ENCODE results near the gene PRDM16. TPM values are rescaled to one million over a fixed set of nuclear protein-coding genes. Genes with fewer than 3 reads are reported as not detected.
A peak's percentile ranks its signal among the peaks of the same experiment; 100 is the strongest.

PRDM16 gene
- total RNA-seq, 1 donor from 2014 or later: 0.79 TPM

DNA sequence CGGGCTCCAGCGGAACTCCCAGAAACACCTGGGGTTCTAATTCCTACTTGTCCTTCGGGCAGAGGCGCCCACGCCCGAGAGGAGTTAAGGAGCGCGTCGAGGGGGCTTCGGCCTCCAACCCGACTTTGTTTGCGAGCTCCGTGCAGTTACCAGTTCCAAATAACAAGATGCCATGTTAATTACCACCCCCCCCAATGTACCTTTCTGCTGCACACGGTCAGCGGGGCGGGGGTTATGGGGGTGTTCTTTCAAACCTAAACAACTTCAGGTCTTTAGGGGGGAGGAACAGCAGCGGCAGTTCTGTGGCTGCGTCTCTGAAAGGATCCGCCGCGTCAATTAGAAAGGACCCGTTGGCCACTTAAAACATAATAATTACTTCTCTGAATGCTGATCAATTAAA lies 114.8 kb downstream of the PRDM16 start:
- TF ChIP-seq, protein P1, sequence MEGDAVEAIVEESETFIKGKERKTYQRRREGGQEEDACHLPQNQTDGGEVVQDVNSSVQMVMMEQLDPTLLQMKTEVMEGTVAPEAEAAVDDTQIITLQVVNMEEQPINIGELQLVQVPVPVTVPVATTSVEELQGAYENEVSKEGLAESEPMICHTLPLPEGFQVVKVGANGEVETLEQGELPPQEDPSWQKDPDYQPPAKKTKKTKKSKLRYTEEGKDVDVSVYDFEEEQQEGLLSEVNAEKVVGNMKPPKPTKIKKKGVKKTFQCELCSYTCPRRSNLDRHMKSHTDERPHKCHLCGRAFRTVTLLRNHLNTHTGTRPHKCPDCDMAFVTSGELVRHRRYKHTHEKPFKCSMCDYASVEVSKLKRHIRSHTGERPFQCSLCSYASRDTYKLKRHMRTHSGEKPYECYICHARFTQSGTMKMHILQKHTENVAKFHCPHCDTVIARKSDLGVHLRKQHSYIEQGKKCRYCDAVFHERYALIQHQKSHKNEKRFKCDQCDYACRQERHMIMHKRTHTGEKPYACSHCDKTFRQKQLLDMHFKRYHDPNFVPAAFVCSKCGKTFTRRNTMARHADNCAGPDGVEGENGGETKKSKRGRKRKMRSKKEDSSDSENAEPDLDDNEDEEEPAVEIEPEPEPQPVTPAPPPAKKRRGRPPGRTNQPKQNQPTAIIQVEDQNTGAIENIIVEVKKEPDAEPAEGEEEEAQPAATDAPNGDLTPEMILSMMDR (IDR thresholded peaks at IDR 0.05; ENCODE audit: insufficient read depth, low read length, severe bottlenecking): no peak
- no peaks in the 10 kb centered on the region for H3K36me3 ChIP-seq (ENCODE audit: control insufficient read depth, insufficient read depth, low read length)
- DNase-seq (ENCODE audit: low read depth): no peak
- H3K4me3 ChIP-seq (ENCODE audit: low read depth, low read length): no peak overlapping the region
- FAIRE-seq: no peak
- H3K27me3 ChIP-seq (ENCODE audit: control insufficient read depth, insufficient read depth, low read length): no peaks in the 10 kb centered on the region

DNA sequence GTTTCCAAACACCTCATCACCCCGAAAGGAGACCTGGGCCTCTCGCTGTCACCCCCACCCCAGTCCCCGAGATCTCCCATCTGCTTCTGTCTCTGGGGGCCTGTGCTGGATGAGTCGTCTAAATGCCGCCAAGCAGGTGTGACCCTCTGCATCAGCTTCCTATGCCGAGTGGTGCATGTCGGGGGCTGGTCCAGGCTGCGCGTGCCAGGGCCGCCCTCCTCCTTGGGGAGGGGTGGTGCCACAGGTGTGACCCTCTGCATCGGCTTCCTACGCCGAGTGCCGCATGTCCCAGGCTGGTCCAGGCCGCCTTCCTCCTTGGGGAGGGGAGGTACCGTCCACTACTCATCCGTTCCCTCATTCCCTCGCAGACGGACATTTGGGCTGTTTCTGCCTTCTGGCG lies 115.7 kb downstream of the PRDM16 start:
- DNase-seq (ENCODE audit: low read depth): no peak
- Histone ChIP-seq H3K27me3 (ENCODE audit: control insufficient read depth, insufficient read depth, low read length) (no peaks in the 10 kb centered on the region), H3K4me3 (ENCODE audit: low read depth, low read length) (no peak overlapping the region), H3K36me3 (ENCODE audit: control insufficient read depth, insufficient read depth, low read length) (no peaks in the 10 kb centered on the region)
- no peak for FAIRE-seq
- TF ChIP-seq, protein P1 (IDR thresholded peaks at IDR 0.05; ENCODE audit: insufficient read depth, low read length, severe bottlenecking): no peak

DNA sequence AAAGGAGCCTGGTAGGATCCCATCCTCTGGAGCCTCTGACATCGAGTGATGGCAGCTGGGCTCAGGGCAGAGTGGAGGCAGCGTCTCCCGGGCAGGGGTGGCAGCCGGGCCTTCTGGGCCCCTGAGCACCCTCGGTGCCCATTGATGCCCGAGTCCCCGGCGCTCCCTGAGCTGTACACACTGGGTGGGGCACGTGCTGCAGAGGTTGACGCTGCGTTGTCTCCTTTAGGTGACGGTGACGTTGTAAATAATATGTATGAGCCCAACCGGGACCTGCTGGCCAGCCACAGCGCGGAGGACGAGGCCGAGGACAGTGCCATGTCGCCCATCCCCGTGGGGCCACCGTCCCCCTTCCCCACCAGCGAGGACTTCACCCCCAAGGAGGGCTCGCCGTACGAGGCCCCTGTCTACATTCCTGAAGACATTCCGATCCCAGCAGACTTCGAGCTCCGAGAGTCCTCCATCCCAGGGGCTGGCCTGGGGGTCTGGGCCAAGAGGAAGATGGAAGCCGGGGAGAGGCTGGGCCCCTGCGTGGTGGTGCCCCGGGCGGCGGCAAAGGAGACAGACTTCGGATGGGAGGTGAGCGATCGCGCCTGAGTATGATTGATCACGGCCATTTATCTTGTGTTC lies 117.0 kb downstream of the PRDM16 start:
- Histone ChIP-seq H3K4me3 (ENCODE audit: low read depth, low read length) (no peak overlapping the region), H3K36me3 (ENCODE audit: control insufficient read depth, insufficient read depth, low read length) (no peaks in the 10 kb centered on the region), H3K27me3 (ENCODE audit: control insufficient read depth, insufficient read depth, low read length) (no peaks in the 10 kb centered on the region)
- DNase-seq (ENCODE audit: low read depth) (no peak), FAIRE-seq (no peak)
- TF ChIP-seq, protein P1 (IDR thresholded peaks at IDR 0.05; ENCODE audit: insufficient read depth, low read length, severe bottlenecking): no peak

DNA sequence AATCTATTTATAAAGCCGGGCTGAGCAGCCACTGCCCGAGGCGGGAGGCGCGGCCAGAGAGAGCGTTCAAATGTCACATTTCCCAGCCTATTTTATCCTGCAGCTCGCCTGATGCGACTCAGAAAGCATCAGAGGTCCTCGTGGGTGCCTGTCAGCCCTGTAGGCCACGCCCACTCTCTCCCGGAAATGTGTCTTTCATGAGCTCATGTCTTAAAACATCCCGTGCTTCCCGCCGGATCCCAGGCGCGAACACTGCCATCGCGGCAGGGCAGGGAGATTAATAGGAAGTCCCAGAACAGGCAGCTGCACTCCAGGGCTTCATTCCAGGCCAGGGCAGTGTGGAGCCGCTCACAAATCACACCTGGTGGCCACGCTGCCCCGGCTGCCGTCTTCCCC lies 117.5 kb downstream of the PRDM16 start:
- Histone ChIP-seq H3K36me3 (ENCODE audit: control insufficient read depth, insufficient read depth, low read length) (no peaks in the 10 kb centered on the region), H3K27me3 (ENCODE audit: control insufficient read depth, insufficient read depth, low read length) (no peaks in the 10 kb centered on the region), H3K4me3 (ENCODE audit: low read depth, low read length) (no peak overlapping the region)
- FAIRE-seq (no peak), DNase-seq (ENCODE audit: low read depth) (peak; percentile 40)
- TF ChIP-seq, protein P1 (IDR thresholded peaks at IDR 0.05; ENCODE audit: insufficient read depth, low read length, severe bottlenecking): no peak

DNA sequence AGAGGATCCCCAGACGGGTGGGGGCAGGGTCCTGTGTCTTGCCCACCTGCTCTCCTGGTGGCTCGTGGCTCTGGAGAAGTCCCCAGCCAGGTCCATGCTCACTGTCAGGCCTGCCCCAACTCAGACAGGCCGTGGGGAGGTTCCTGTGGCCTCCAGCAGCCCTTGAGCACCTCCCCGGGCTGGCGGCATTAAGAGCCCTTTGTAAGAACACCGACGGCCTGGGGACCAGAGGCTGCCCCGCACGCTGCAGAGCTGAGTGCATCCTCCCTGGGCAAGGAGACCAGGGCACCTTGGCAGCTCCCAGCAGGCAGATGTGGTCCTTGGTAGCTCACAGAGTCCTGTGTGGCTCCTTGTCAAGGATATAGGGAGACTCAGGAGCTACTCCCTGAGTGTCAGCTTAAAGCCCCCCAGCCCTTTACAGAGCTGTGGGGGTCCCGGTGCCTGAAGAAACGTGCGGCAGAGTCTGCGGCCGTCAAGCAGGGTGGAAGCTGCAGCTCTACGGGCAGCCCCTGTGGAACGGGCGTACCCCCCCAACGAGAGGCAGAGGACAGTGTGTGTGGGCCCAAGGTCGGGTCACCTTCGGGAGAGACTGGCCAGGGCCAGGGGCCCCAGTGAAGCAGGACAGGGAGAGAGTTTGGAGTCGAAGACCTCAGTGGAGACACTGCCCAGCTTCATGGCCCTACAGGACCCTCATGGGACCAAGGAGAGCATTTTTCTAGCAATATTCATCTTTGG lies 118.6 kb downstream of the PRDM16 start:
- H3K36me3 ChIP-seq (ENCODE audit: control insufficient read depth, insufficient read depth, low read length): no peaks in the 10 kb centered on the region
- DNase-seq (ENCODE audit: low read depth) (no peak), FAIRE-seq (no peak)
- no peak overlapping the region for H3K4me3 ChIP-seq (ENCODE audit: low read depth, low read length)
- no peaks in the 10 kb centered on the region for H3K27me3 ChIP-seq (ENCODE audit: control insufficient read depth, insufficient read depth, low read length)
- TF ChIP-seq, protein P1 (IDR thresholded peaks at IDR 0.05; ENCODE audit: insufficient read depth, low read length, severe bottlenecking): no peak

Data from bronchial epithelial cell (primary cell).